ENCODE measurements around the gene MOSMO. TPM values are rescaled to one million over a fixed set of nuclear protein-coding genes. Genes with fewer than 3 reads are reported as not detected.

MOSMO gene
- total RNA-seq, 1 experiment from 2014 or later, result 30.1 TPM

- Mint-ChIP-seq H3K27ac (ENCODE audit: unreplicated experiment) (no peak overlapping the region), H3K27me3 (ENCODE audit: unreplicated experiment) (no peaks in the 10 kb centered on the region), H3K9me3 (ENCODE audit: low read depth, unreplicated experiment) (no peaks in the 10 kb centered on the region), H3K36me3 (ENCODE audit: insufficient read depth, unreplicated experiment) (peaks cover 23% of the 10 kb centered on the region), H3K4me3 (ENCODE audit: low read depth, unreplicated experiment) (no peak overlapping the region), H3K4me1 (ENCODE audit: low read depth, unreplicated experiment) (peaks cover 52% of the 10 kb centered on the region)
- no TSS peak for BruUV-seq (replicated peaks)
- TF ChIP-seq, protein P1, sequence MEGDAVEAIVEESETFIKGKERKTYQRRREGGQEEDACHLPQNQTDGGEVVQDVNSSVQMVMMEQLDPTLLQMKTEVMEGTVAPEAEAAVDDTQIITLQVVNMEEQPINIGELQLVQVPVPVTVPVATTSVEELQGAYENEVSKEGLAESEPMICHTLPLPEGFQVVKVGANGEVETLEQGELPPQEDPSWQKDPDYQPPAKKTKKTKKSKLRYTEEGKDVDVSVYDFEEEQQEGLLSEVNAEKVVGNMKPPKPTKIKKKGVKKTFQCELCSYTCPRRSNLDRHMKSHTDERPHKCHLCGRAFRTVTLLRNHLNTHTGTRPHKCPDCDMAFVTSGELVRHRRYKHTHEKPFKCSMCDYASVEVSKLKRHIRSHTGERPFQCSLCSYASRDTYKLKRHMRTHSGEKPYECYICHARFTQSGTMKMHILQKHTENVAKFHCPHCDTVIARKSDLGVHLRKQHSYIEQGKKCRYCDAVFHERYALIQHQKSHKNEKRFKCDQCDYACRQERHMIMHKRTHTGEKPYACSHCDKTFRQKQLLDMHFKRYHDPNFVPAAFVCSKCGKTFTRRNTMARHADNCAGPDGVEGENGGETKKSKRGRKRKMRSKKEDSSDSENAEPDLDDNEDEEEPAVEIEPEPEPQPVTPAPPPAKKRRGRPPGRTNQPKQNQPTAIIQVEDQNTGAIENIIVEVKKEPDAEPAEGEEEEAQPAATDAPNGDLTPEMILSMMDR (IDR thresholded peaks at IDR 0.05; ENCODE audit: unreplicated experiment), result no peak
- intact Hi-C loops (cut with micrococcal nuclease; ENCODE audit: unreplicated experiment), result loop anchor here (2.0 kb wide), 1 partner anchor 16 kb away; no protein-coding TSS in a partner anchor
- CTCF ChIA-PET, result no interaction called here
- no peak for DNase-seq
These were observed 3.0 kb downstream of the MOSMO start for GRCh38 chr16:22010902-22011301.

- Mint-ChIP-seq H3K27me3 (ENCODE audit: unreplicated experiment) (no peaks in the 10 kb centered on the region), H3K4me1 (ENCODE audit: low read depth, unreplicated experiment) (peaks cover 55% of the 10 kb centered on the region)
These were observed 4.3 kb downstream of the MOSMO start for GRCh38 chr16:22012241-22012640.

GRCh38 chr16:22013486-22013885 lies 5.6 kb downstream of the MOSMO start:
- CTCF ChIA-PET, result interaction anchor here (0.5 to 0.7 kb wide), 2 partner anchors 10 to 49 kb away, joined by 5 to 13 read pairs; no protein-coding TSS in a partner anchor
- intact Hi-C loops (cut with micrococcal nuclease; ENCODE audit: unreplicated experiment), result no loop called here
- no peak overlapping the region for H3K27ac Mint-ChIP-seq (ENCODE audit: unreplicated experiment)

More at GRCh38 chr16:22012241-22012640, 4.3 kb downstream of the MOSMO start:
- peaks cover 19% of the 10 kb centered on the region for H3K36me3 Mint-ChIP-seq (ENCODE audit: insufficient read depth, unreplicated experiment)
- no peak for DNase-seq
- H3K27ac Mint-ChIP-seq (ENCODE audit: unreplicated experiment), result no peak overlapping the region
- CTCF ChIA-PET, result interaction anchor here (0.6 to 1.7 kb wide), 3 partner anchors 65 to 385 kb away, joined by 3 to 10 read pairs (median 4); no protein-coding TSS in a partner anchor
- no peak overlapping the region for H3K4me3 Mint-ChIP-seq (ENCODE audit: low read depth, unreplicated experiment)
- no peaks in the 10 kb centered on the region for H3K9me3 Mint-ChIP-seq (ENCODE audit: low read depth, unreplicated experiment)
- TF ChIP-seq, protein P1 (IDR thresholded peaks at IDR 0.05; ENCODE audit: unreplicated experiment), result no peak
- intact Hi-C loops (cut with micrococcal nuclease; ENCODE audit: unreplicated experiment), result no loop called here
- no TSS peak for BruUV-seq (replicated peaks)

DNA sequence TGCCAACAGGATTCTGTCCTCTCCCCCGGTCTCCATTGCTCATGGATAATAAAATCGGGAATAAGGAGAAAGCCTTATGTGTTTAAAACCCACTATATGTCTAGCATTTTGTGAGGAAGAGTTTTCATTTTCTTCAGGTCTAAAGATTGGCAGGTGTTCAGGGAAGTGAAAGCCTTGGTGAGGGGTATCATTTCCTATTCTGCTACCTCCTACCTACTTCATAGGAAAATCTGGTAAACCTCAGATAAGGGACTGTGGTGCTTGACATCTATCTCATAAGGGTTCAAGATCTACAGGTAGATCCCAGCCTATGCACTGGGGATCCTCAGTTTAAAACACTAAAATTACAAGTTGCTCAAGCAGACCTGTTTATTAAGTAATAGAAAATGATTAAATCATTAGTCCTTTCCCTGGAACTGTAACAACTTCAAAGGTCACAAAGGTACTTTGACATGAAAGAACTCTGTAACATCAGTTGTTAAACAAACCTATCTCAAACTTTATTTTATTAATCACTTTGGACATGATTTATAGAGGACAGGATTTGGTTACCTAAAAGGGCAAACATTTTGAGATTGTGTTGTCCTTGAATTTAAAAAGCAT lies 6.5 kb downstream of the MOSMO start:
- H3K27me3 Mint-ChIP-seq (ENCODE audit: unreplicated experiment), result no peaks in the 10 kb centered on the region
- CTCF ChIA-PET, result interaction anchor here (0.6 to 1.1 kb wide), 2 partner anchors 16 to 1606 kb away, joined by 3 to 4 read pairs; no protein-coding TSS in a partner anchor
- BruUV-seq (replicated peaks), result no TSS peak
- H3K36me3 Mint-ChIP-seq (ENCODE audit: insufficient read depth, unreplicated experiment), result no peaks in the 10 kb centered on the region
- no peaks in the 10 kb centered on the region for H3K9me3 Mint-ChIP-seq (ENCODE audit: low read depth, unreplicated experiment)
- TF ChIP-seq, protein P1 (IDR thresholded peaks at IDR 0.05; ENCODE audit: unreplicated experiment), result no peak
- intact Hi-C loops (cut with micrococcal nuclease; ENCODE audit: unreplicated experiment), result no loop called here
- H3K4me1 Mint-ChIP-seq (ENCODE audit: low read depth, unreplicated experiment), result peaks cover 64% of the 10 kb centered on the region
- no peak overlapping the region for H3K27ac Mint-ChIP-seq (ENCODE audit: unreplicated experiment)
- DNase-seq, result no peak
- H3K4me3 Mint-ChIP-seq (ENCODE audit: low read depth, unreplicated experiment), result no peak overlapping the region

More at GRCh38 chr16:22013486-22013885, 5.6 kb downstream of the MOSMO start:
- TF ChIP-seq, protein P1 (IDR thresholded peaks at IDR 0.05; ENCODE audit: unreplicated experiment), result no peak
- BruUV-seq (replicated peaks), result no TSS peak
- Mint-ChIP-seq H3K4me1 (ENCODE audit: low read depth, unreplicated experiment) (peaks cover 55% of the 10 kb centered on the region), H3K9me3 (ENCODE audit: low read depth, unreplicated experiment) (no peaks in the 10 kb centered on the region), H3K4me3 (ENCODE audit: low read depth, unreplicated experiment) (no peak overlapping the region), H3K36me3 (ENCODE audit: insufficient read depth, unreplicated experiment) (peaks cover 8% of the 10 kb centered on the region), H3K27me3 (ENCODE audit: unreplicated experiment) (no peaks in the 10 kb centered on the region)
- no peak for DNase-seq

Data from Calu3 (cell line).